ENCODE results near the gene SLC46A1.

Gene SLC46A1

DNA sequence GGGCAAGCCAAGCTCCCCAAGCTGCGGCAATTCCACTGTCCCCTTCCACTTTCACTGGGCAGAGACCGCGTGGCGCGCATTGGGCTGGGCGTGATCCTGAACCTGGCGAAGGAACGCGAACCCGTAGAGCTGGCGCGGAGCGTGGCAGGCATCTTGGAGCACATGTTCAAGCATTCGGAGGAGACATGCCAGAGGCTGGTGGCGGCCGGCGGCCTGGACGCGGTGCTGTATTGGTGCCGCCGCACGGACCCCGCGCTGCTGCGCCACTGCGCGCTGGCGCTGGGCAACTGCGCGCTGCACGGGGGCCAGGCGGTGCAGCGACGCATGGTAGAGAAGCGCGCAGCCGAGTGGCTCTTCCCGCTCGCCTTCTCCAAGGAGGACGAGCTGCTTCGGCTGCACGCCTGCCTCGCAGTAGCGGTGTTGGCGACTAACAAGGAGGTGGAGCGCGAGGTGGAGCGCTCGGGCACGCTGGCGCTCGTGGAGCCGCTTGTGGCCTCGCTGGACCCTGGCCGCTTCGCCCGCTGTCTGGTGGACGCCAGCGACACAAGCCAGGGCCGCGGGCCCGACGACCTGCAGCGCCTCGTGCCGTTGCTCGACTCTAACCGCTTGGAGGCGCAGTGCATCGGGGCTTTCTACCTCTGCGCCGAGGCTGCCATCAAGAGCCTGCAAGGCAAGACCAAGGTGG, 24.7 kb downstream of the SLC46A1 start:
- peak in 18 of 51 donors; percentile 10 to 56 (median 32) for DNase-seq

DNA sequence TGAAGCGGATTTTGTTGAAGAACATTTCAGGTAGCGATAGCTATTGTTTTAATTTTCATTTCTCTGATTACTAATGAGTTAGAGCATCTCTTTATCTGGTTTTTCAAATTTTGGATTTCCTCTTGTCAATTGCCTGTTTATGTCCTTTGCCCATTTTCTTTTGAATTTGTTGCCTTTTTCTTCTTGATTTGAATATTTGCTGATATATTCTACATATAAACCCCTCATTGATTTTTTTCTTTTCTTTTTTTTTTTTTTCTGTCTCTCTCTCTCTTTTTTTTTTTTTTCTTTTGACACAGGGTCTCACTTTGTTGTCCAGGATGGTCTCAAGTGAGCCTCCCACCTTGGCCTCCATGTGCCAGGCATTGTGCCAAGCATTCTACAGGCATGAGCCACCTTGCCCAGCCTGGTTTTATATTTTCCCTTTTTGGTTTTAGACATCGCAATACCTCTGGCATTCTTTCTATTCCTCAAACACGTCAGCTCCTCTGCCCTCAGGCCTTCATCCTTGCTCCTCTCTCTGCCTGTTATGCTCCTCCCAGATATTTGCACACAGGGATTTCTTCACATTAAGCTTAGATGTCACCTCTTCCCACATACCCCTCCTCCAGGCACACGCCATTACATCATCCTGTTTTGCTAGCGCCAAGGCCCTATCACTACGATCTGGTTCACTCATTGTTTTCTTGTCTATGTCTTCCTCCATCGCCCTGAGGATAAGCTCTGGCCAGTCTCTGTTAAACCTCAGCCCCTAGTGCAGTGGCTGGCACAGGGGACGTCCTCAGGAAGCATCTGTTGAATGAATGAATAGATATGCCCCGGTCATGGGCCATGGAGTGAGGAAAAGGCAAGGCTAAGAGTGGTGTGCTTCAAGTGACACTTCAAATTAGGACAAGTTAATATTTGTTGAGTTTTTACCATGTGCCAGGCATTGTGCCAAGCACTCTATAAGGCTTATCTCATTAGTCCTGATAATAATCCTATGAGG, 25.9 kb downstream of the SLC46A1 start:
- DNase-seq: no peak

DNA sequence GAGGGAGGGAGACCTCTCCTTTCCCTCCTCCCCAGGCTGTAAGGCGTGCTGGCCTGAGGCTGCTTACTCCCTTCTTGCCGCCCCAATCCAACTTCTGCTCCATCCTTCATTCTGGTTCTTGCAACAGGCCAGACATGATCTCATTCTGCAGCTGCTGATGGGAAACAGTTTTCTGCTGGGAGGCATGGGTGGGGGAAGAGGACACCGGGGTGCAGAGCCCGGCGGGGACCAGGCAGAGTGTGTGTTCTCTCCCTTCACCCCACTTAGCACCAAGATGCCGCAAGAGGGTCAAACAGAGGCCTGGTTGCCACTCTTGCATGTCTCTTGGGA, 33.1 kb downstream of the SLC46A1 start:
- no peak for DNase-seq

DNA sequence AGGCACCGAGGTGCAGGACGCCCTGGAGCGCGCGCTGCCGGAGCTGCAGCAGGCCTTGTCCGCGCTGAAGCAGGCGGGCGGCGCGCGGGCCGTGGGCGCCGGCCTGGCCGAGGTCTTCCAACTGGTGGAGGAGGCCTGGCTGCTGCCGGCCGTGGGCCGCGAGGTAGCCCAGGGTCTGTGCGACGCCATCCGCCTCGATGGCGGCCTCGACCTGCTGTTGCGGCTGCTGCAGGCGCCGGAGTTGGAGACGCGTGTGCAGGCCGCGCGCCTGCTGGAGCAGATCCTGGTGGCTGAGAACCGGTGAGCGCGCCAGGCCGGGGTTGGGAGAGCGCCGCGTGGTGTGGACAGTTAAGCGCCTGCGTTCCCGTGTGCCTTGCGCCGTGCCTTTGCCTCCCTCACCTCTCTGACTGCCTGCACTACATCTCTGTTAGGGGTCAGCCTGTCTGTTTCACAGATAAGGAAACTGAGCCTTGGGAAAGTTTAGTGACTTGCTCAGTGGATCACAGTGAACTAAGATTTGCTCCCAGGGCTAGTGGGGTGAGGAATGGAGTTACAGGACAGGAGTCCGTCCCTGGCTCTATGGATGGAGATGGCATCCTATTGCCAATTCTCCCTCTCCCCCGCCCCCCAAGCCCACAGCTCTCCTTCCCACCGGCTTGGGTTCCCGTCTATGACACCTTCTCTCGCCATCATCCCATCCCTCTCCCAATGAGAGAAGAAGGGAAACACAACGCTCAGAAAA, 33.6 kb downstream of the SLC46A1 start:
- DNase-seq: peak in 12 of 51 donors; percentile 9 to 61 (median 36)

GRCh38 chr17:28371245-28372202, 34.5 kb downstream of the SLC46A1 start, which contains the start of gene SARM1:
Gene SARM1, plus strand, starts transcription at chr17:28371694. Its CDS starts 339 bp downstream, at chr17:28372033.
- DNase-seq: peak in 50 of 51 donors; percentile 12 to 87 (median 67)

GRCh38 chr17:28370744-28371103, 35.3 kb downstream of the SLC46A1 start:
- DNase-seq: no peak

GRCh38 chr17:28370035-28370743, 35.8 kb downstream of the SLC46A1 start, which contains the start of gene VTN:
Gene VTN, minus strand, starts transcription at chr17:28370307. Its CDS starts 104 bp downstream, at chr17:28370203.
- no peak for DNase-seq

DNA sequence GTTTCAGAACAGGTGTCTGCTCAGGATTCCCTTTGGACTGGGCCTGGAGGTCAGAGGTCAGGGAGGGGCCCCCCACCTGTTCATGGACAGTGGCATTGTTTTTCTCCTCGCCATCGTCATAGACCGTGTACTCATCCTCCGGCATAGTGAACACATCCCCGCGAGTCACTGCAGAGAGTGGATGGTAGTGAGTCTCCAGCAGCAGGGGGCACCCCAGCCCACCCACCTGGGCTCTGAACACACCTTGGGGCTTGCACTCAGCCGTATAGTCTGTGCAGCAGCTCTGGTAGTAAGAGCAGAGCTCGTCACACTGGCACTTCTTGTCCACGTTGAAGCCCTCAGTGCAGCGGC, 36.4 kb downstream of the SLC46A1 start:
- DNase-seq: no peak

- no peak for DNase-seq
Measured at GRCh38 chr17:28368915-28369683, 36.9 kb downstream of the SLC46A1 start.

DNA sequence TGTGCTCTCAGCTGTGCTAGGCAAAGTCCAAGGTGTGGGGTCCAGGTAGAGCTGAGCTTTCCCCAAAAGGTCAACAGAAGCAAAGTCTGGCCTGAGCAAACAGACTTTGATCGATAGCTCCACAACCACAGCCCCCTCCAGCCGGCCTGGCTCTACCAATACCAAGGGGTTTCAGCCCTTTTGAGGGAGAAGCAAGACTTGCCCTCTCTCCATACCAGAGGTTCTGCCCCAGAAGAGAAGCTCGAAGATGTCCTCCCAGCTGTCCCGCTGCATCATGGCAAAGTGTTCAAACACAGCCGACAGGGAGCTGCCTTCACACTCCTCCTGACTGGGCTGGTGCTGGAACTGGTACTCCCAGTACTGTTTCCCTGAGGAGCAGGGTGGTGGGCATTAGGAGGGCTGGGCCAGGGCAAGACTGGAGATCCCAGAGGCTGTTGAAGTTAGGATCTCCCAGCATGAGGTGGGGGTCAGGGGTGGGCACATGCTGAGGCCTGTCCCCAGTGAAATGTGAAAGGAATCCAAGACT, 37.6 kb downstream of the SLC46A1 start:
- DNase-seq: no peak

- DNase-seq: no peak
Measured at GRCh38 chr17:28367641-28368305, 38.2 kb downstream of the SLC46A1 start.

DNA sequence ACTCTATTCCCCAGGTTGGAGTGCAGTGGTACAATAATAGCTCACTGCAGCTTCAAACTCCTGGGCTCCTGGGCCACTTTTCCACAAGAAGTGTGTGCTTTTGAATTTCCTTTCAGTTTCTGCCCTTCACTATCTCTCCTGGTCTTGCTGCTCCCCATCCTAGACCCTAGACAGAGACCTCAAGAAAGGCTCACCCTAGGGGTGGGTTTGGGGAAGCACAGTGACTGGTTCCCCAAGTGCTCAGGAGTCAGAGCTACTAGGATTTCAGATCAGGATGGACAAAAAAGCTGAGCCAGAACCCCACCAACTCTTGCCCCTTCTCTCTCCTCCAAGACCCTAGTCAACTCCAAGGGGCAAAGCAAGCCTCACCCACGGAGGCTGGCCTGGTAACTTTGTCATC, 39.4 kb downstream of the SLC46A1 start:
- DNase-seq: no peak

DNA sequence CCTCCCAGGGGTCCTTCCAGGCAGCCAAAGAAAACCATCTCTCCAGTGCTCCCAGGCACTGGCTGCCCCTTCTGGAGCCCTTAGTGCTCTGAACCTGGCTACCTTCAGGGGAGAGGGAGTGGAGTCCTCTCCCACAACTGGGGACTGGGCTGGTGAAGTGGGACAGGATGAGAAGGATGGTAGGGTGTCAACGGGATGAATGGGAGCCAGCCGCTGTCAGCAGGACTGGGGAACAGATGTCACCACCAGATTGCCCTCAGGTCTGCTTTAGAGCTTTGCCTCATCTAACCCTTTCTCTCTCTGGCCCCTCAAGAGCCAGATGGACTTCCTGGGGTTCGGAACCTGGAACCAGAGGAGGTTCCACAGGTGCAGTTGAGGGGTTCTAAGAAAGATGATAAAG, 40.5 kb downstream of the SLC46A1 start:
- DNase-seq: no peak

DNA sequence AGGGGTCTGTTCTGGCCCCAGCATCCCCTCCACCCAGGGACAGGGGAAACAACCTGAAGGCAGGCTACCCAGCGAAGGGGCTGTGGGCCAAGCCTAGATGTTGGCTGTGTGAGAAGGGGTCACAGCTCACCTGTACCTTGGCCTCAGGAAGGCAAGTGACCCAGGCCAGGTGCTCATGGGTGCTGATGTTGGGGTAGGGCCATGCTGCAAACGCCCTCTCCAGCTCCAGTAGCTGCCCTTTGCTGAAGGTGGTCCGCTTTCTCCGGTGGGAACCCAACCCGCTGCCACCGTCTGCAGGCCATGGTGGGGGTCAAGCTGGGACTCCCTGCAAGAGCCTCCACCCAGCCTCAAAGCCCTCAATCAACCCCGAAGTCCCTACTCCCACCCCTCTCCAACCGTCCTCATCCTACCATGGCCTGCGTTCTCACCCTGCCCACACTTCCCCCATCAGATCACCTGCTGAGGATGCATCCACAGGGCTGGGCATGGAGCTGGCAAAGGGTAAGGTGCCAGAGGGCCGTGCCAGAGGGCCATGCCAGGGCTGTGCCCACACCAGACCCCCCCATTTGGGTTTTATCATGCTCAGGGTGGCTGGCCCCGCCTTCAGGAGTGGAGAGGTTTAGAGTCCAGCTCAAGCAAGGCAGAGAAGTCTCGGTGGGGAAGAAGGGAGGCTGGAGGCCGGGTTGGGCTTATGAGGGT, 41.2 kb downstream of the SLC46A1 start, which contains the start of gene SEBOX:
Gene SEBOX, minus strand, starts transcription at position 535 of the 699 bp plus-strand sequence. Its CDS starts 48 bp downstream, at position 487.
- no peak for DNase-seq

DNA sequence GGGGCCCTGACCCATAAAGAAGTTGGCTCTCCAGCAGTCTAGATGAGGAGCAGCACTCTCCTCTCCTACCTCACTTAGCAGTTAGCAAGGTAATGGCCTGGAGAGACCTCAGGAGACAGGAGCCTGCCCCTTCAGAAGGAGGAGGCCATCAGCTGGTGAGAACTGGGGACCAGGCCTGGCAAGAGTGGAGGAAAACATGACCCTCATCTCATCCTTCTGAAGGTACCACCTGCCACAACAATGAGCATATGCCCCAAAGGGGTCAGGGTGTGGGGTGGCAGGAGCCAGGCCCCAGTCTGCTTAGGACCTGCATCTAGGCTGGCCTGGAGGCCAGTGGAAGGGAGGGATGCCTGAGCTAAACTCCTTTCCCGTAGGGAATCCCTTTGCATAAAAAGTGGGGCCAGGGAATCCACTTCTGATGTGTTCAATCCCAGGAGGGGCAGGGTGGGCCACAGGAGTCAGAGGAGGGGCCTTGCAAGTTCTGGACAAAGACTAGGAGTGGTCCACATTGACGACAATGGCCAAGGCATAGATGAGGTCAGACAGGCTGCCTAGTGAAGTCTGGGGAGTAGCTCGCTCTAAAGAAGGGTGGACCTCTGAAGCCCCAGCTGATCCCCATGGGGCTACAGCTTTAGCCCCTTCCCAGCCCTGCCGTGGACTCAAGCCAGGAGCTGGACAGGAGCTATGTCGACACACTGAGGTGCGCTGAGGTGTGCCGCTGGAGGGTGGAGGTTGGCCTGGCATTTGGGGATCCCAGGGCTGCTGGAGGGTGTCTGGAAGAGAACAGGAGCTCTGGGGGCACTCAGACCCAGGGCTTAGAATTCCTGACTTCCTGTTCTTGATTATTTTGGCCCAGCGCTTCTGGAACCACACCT, 42.0 kb downstream of the SLC46A1 start:
- no peak for DNase-seq

DNA sequence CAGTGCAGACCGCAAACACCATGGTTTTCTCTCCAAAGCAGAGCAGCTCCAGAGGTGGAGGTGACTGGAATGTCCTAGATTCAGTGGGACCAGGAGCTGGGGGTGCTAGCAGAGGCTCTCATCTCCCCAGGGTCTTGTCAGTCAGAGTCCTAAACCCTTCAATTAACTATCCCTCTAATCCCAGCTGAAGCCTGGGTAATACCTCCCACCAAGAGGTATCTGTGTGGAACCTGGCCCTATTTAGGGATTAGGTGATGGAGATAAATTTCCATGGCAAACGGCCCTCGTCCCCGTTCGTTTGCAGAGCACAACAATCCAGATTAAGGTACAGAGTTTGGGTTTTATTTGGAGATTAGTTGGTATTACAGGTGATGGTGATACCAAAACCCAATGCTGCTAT, 42.8 kb downstream of the SLC46A1 start:
- no peak for DNase-seq

GRCh38 chr17:28357901-28358197, 48.2 kb downstream of the SLC46A1 start:
- DNase-seq: no peak

Data from hypothalamus (tissue), 51 donors.